Medulla oblongata (tissue), 1 donor: ENCODE measurements around the gene TGM2.

ENCODE experiments used
- DNase-seq: peaks from one replicate; pipeline ENCODE4 v3.0.0-alpha.2; 2015; ENCODE audit errors: extremely low spot score

TGM2 gene

DNA sequence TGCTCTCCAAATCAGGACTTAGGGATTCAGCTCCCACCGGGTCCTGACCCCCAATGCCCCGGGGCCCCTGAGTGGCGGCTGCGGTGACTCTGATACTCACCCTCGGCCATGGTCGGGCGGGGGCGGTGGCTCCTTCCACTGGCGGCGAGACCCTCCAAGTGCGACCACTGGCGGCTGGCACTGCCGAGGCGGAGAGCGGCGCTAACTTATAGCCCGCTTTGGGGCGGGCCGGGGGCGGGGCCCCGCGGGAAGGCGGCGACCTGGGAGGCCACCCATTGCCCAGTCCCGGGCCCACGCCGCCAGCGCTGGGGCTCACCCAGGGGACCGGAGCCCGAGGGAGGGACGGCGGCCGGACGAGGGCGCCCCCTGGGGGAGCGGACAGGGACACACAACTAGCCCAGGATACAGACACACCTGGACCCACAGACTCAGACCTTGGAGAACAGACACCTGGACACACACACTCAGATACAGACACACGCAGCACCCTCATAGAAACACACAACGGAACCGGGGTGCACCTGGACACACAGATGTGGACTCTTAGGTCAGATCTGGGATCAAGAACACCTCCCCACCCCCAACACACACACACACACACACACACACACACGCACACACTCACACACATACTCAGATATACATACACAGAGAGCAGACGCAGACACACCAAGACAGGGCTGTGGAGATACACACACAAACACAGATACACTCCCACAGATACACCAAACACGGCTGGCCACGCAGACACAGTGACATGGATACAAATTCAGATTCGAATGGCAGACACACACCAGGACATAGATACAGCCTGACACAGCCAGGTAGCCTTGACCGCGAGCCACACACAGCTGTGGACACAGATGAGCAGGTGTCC lies at the start of gene TGM2:
TGM2 (minus strand) TSS at position 182 of the 877 bp plus-strand sequence; CDS start at position 110, 72 bp downstream.
- peak; percentile 49 for DNase-seq

- no peak for DNase-seq
Observed at GRCh38 chr20:38214256-38215193, 49.5 kb upstream of the TGM2 start.

DNA sequence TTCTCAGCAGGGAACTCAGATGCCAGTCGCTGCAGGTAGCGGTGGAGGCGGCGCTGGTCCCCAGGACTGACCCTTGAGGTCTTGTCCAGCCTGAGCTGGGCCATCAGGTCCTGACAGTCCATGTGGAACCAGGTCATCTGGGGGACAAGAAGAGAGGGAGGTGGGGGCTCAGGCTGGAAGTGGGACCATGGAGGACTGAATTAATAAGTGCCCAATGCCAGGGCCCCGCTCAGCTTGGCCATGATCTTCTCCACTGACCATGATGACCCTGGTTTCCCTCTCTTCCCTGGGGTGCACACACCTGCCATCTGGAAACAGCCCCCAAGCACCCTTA lies 48.5 kb upstream of the TGM2 start:
- no peak for DNase-seq

DNA sequence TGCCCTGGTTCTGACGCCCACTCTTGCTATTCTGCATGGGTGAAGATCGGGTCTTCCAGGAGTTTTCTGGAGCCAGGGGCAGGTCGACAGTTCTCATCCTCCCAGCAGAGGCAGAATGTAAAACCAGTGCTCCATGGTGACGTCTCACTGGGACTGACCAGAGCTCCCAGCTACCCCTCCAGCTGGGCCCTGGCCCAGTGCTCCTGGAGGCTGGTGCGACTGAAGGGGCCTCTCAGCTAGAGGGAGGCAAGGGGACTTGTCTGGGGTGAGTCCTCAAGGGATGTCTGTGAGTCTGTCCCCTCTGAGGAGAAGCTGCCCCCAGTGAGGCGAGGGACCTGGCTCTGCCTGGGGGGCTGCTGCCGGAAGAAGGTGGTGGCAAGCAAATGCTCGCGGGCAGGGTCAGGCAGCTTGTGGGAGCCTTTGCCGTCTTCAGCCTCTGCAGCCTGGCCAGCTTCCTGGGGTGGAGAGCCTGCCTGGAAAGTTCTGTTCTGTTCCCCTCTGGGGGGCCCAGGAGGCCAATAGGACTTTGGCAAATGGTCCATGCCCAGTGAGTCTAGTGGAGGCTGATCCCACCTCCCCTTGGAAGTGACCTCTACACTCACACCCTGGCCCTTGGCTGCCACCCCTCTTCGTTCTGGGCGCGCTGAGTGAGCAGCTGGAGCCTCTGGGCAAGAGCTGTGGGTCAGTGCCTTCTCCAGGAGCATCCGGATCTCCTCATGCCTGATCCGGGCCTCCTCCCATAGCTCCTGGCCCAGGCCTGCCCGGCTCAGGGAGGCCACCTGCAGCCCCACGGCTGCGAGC lies 47.9 kb upstream of the TGM2 start:
- DNase-seq: peak; percentile 22

GRCh38 chr20:38211200-38212097 lies 46.4 kb upstream of the TGM2 start:
- peak; percentile 57 for DNase-seq

GRCh38 chr20:38210741-38211140 lies 45.7 kb upstream of the TGM2 start:
- DNase-seq: no peak

GRCh38 chr20:38209736-38210405 lies 44.8 kb upstream of the TGM2 start:
- DNase-seq: no peak

DNA sequence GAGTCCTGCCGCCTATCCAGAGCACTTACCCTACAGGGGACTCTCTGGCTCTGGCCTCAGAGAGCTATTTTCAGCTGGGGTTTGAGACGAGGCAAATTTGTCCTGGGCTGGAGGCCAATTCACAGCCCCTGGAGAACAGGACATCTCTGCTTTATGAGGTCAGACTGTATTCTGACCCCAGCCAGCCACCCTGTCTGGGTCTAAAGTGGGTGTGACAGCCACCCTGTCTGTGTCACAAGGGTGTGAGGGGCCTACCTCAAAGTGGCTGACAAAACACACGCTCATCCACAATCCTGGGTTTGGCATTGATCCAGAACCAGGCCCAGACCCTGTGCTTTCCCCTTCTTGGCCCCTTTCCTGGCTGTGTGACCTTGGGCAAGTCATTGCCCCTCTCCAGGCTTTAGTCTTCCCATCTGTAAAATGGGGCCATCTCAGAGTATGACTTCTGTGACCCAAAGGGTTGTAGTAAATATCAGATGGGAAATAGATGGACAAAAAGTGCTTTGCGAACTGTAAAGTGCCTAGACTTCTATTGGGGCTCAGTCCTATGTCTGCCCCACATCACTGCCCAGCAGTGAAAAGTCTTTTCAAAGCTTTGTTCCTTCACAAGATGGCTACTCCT lies 44.1 kb upstream of the TGM2 start:
- no peak for DNase-seq

DNA sequence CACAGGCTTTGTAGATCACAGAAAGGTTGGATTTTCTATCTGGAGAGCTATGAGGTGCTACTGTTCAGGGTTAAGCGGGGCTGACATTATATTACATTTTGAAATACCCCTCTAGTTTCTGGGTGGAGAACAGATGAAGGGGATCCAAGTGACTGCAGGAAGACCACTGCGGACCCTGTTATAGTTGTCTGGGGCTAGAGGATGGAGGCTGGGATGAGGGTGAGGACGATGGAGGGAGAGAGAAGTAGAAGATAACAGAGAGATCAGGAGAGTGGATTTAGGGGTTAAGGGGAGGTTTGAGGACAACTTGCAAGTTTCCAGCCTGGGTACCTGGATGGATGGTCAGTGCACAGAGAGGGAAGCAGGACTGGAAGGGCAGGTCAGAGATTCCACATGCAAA lies 43.5 kb upstream of the TGM2 start:
- DNase-seq: no peak

- no peak for DNase-seq
Observed at GRCh38 chr20:38208088-38208487, 43.0 kb upstream of the TGM2 start.

GRCh38 chr20:38207621-38208020 lies 42.6 kb upstream of the TGM2 start:
- DNase-seq: no peak

DNA sequence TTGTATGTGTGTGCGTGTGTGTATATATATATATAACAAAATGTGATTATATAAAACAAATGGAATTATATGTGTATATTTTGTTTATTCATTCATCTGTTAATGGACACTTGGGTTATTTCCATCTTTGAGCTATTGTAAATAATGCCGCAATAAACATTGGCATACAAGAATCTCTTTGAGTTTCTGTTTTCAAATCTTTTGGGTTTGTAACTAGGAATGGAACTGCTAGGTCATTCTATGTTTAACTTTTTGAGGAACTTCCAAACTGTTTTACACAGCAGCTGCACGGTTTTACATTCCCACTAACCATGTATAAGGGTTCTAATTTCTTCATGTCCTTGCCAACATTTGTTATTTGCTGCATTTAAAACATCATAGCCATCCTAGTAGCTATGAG lies 39.9 kb upstream of the TGM2 start:
- no peak for DNase-seq

- DNase-seq: no peak
Observed at GRCh38 chr20:38203981-38204357, 38.9 kb upstream of the TGM2 start.

- DNase-seq: no peak
Observed at GRCh38 chr20:38203337-38203980, 38.4 kb upstream of the TGM2 start.

GRCh38 chr20:38202982-38203293 lies 37.9 kb upstream of the TGM2 start:
- DNase-seq: no peak

GRCh38 chr20:38202153-38202981 lies 37.3 kb upstream of the TGM2 start:
- no peak for DNase-seq

DNA sequence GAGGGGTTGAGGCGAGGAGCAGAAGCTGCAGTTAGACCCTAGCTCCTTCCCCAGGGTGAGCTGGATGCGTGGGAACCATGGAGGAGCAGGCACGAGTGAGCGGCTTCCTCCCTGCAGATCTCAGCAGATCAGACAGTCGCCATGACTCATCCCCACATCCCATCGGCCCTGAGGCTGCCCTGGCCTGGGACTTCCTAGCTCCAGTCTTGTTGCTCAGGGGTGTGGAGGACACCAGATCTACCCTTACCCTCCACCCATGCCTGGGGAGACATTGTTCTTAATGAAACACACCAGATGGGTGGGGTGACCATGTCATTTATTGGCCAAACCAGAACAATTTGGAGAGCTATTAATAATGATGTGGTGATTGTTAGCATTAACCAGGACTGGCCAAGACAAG lies 36.3 kb upstream of the TGM2 start:
- no peak for DNase-seq

DNA sequence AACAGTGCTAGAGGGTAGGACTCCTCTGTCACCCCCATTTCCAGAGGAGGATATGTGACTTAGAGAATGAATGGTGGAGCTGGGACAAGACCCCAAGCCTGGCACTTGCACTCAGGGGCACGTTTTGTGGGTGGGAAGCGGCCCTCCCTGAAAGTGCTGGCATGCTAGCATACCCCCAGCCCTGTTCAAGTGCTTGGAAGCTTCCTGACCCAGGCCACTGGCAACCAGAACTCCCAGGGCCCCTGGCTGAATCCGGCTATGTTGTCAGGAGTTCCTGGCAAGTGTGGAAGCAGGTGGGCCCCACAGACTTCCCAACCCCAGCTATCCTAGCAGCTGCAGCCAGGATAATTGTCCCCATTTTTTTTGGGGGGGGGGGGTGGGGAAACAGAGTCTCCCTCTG lies 35.6 kb upstream of the TGM2 start:
- DNase-seq: no peak
